Body of pancreas (tissue), 4 donors: Measurements from ENCODE around the gene HS6ST2.

Source experiments
- POLR2A ChIP-seq, 3 donors: fragments of 450-650 bp; IDR thresholded peaks; one replicate each; pipeline ENCODE4 v1.6.1; 2016; ENCODE audit warnings: antibody characterized with exemption in 3 of 3, mild to moderate bottlenecking in 2 of 3
- TF ChIP-seq, protein P1 (sequence below), 7 experiments: fragments of 450-650 bp in 4 of 7; fragments of 200-600 bp in 3 of 7; sonication (generic) in 3 of 7; IDR thresholded peaks; one replicate each; pipeline ENCODE4 v1.5.1; 2016 to 2019; ENCODE audit warnings: antibody characterized with exemption in 7 of 7

DNA sequence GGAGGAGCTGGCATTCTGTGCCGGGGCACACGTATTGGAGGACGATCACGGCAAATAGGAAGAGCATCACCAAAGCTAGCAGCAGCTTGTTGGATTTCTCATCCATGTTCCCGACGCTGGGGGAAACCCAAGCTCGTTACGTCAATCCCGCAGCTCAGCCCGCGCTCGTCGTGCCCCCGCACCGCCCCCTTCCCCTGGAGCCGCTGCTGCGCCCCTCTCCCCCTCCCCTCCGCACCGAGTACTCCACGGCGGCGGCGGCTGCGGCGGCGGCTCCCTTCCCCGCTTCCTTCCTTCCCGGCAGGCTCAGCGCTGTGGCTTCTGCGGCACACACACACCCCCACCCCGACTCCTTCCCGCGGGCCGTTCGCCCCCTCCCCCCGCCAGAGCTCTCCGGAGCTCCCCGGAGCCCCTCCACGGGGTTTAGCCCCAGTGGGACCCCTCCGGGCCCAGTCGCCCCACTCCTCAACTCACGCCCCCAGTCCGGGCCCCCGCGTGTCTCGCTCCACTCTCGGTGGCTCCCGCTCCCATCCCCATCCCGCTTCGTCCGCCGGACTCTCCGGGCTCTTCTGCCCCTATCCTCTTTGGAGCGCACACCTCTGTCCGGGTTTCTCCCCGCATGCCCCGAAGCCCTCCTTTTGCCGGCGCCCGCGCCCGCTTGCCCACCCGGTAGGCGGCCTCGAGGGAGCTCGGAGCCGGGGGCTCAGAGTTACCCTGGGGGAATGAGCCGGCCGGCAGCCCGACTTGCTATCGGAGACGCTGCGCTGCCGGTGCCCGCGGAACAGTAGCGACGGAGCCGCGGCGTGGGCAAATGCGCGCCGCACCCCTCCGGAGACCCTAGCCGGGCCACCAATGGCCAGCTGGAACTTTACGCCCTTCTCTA is 978 bp downstream of the HS6ST2 start:
- TF ChIP-seq, protein P1, sequence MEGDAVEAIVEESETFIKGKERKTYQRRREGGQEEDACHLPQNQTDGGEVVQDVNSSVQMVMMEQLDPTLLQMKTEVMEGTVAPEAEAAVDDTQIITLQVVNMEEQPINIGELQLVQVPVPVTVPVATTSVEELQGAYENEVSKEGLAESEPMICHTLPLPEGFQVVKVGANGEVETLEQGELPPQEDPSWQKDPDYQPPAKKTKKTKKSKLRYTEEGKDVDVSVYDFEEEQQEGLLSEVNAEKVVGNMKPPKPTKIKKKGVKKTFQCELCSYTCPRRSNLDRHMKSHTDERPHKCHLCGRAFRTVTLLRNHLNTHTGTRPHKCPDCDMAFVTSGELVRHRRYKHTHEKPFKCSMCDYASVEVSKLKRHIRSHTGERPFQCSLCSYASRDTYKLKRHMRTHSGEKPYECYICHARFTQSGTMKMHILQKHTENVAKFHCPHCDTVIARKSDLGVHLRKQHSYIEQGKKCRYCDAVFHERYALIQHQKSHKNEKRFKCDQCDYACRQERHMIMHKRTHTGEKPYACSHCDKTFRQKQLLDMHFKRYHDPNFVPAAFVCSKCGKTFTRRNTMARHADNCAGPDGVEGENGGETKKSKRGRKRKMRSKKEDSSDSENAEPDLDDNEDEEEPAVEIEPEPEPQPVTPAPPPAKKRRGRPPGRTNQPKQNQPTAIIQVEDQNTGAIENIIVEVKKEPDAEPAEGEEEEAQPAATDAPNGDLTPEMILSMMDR (IDR thresholded peaks at IDR 0.05), result no peak
- TF ChIP-seq POLR2A (IDR thresholded peaks at IDR 0.05), result no peak
